ENCODE measurements around the gene PLB1.

PLB1 gene

GRCh38 chr2:28648147-28648546 is 152.3 kb downstream of the PLB1 start:
- no peaks in the 10 kb centered on the region for H4K20me1 ChIP-seq (ENCODE audit: insufficient read depth, low read length)
- no peak overlapping the region for H3K27ac ChIP-seq (ENCODE audit: low read length)
- H3K4me1 ChIP-seq (ENCODE audit: low read length), result no peaks in the 10 kb centered on the region
- no peaks in the 10 kb centered on the region for H3F3A ChIP-seq (ENCODE audit: insufficient read depth, low read length)
- H3K9me3 ChIP-seq (replicated peaks; ENCODE audit: insufficient read depth, low read length), result no peaks in the 10 kb centered on the region
- H3K9ac ChIP-seq (ENCODE audit: low read length), result no peak overlapping the region
- TF ChIP-seq CTCF (IDR thresholded peaks at IDR 0.05; ENCODE audit: low read length), result no peak
- TF ChIP-seq EZH2 (optimal IDR thresholded peaks at IDR 0.05; ENCODE audit: low read depth, low read length), result no peak
- TF ChIP-seq EZH2phosphoT487 (IDR thresholded peaks at IDR 0.05; ENCODE audit: low read length), result no peak
- no peak overlapping the region for H3K4me2 ChIP-seq (ENCODE audit: low read depth, low read length)
- no peak overlapping the region for H3K4me3 ChIP-seq (ENCODE audit: low read length)
- no peaks in the 10 kb centered on the region for H3K27me3 ChIP-seq (replicated peaks; ENCODE audit: insufficient read depth, low read length)
- H3K36me3 ChIP-seq (replicated peaks; ENCODE audit: insufficient read depth, low read length), result no peaks in the 10 kb centered on the region
- no peaks in the 10 kb centered on the region for H3K9me2 ChIP-seq (replicated peaks; ENCODE audit: insufficient read depth, low read length)
- H2AFZ ChIP-seq (ENCODE audit: low read length), result no peak overlapping the region
- no peaks in the 10 kb centered on the region for H3K79me2 ChIP-seq (ENCODE audit: low read length)
- no peak for DNase-seq

GRCh38 chr2:28648671-28649395 is 153.0 kb downstream of the PLB1 start:
- H2AFZ ChIP-seq (ENCODE audit: low read length), result no peak overlapping the region
- no peak overlapping the region for H3K27ac ChIP-seq (ENCODE audit: low read length)
- H3K9me3 ChIP-seq (replicated peaks; ENCODE audit: insufficient read depth, low read length), result no peaks in the 10 kb centered on the region
- no peaks in the 10 kb centered on the region for H3K79me2 ChIP-seq (ENCODE audit: low read length)
- H3F3A ChIP-seq (ENCODE audit: insufficient read depth, low read length), result no peaks in the 10 kb centered on the region
- H3K36me3 ChIP-seq (replicated peaks; ENCODE audit: insufficient read depth, low read length), result no peaks in the 10 kb centered on the region
- no peaks in the 10 kb centered on the region for H3K4me1 ChIP-seq (ENCODE audit: low read length)
- no peak overlapping the region for H3K9ac ChIP-seq (ENCODE audit: low read length)
- H3K27me3 ChIP-seq (replicated peaks; ENCODE audit: insufficient read depth, low read length), result no peaks in the 10 kb centered on the region
- DNase-seq, result no peak
- H3K9me2 ChIP-seq (replicated peaks; ENCODE audit: insufficient read depth, low read length), result no peaks in the 10 kb centered on the region
- no peaks in the 10 kb centered on the region for H4K20me1 ChIP-seq (ENCODE audit: insufficient read depth, low read length)
- TF ChIP-seq EZH2 (optimal IDR thresholded peaks at IDR 0.05; ENCODE audit: low read depth, low read length), result no peak
- TF ChIP-seq CTCF (IDR thresholded peaks at IDR 0.05; ENCODE audit: low read length), result no peak
- no peak for TF ChIP-seq EZH2phosphoT487 (IDR thresholded peaks at IDR 0.05; ENCODE audit: low read length)
- no peak overlapping the region for H3K4me2 ChIP-seq (ENCODE audit: low read depth, low read length)
- no peak overlapping the region for H3K4me3 ChIP-seq (ENCODE audit: low read length)

GRCh38 chr2:28649481-28650265 is 153.8 kb downstream of the PLB1 start:
- H3F3A ChIP-seq (ENCODE audit: insufficient read depth, low read length), result no peaks in the 10 kb centered on the region
- no peak overlapping the region for H3K4me2 ChIP-seq (ENCODE audit: low read depth, low read length)
- no peak overlapping the region for H3K27ac ChIP-seq (ENCODE audit: low read length)
- DNase-seq, result no peak
- no peaks in the 10 kb centered on the region for H3K9me2 ChIP-seq (replicated peaks; ENCODE audit: insufficient read depth, low read length)
- H3K79me2 ChIP-seq (ENCODE audit: low read length), result no peaks in the 10 kb centered on the region
- H4K20me1 ChIP-seq (ENCODE audit: insufficient read depth, low read length), result no peaks in the 10 kb centered on the region
- no peaks in the 10 kb centered on the region for H3K27me3 ChIP-seq (replicated peaks; ENCODE audit: insufficient read depth, low read length)
- TF ChIP-seq EZH2 (optimal IDR thresholded peaks at IDR 0.05; ENCODE audit: low read depth, low read length) (no peak), CTCF (IDR thresholded peaks at IDR 0.05; ENCODE audit: low read length) (no peak), EZH2phosphoT487 (IDR thresholded peaks at IDR 0.05; ENCODE audit: low read length) (no peak)
- H3K4me3 ChIP-seq (ENCODE audit: low read length), result no peak overlapping the region
- no peaks in the 10 kb centered on the region for H3K36me3 ChIP-seq (replicated peaks; ENCODE audit: insufficient read depth, low read length)
- H3K9me3 ChIP-seq (replicated peaks; ENCODE audit: insufficient read depth, low read length), result no peaks in the 10 kb centered on the region
- no peaks in the 10 kb centered on the region for H3K4me1 ChIP-seq (ENCODE audit: low read length)
- no peak overlapping the region for H2AFZ ChIP-seq (ENCODE audit: low read length)
- H3K9ac ChIP-seq (ENCODE audit: low read length), result no peak overlapping the region

All from MM.1S (cell line).